HG03066 (cell line): ENCODE results near the gene DDX3X.

Source experiments
- ATAC-seq: cut with Tn5 transposase; IDR thresholded peaks from one replicate; pipeline ENCODE4 v1.9.1; 2021; ENCODE audit warnings: low read depth; ENCODE audit not compliant: unreplicated experiment

DDX3X gene

GRCh38 chrX:41326431-41326830 lies 7.5 kb upstream of the DDX3X start:
- ATAC-seq = no peak

- no peak for ATAC-seq
These were observed 6.6 kb upstream of the DDX3X start for GRCh38 chrX:41327341-41327740.

- no peak for ATAC-seq
These were observed 4.9 kb upstream of the DDX3X start for GRCh38 chrX:41329101-41329500.

GRCh38 chrX:41332005-41332404 lies 2.0 kb upstream of the DDX3X start:
- no peak for ATAC-seq

- peak; percentile 4 for ATAC-seq
These were observed 1.5 kb upstream of the DDX3X start for GRCh38 chrX:41332408-41333002.

GRCh38 chrX:41333003-41333743 lies 789 bp upstream of the DDX3X start:
- peak; percentile 42 for ATAC-seq

GRCh38 chrX:41334363-41335197 lies 618 bp downstream of the DDX3X start:
- peak; percentile 30 for ATAC-seq

GRCh38 chrX:41335198-41335957 lies 1.4 kb downstream of the DDX3X start:
- no peak for ATAC-seq

- ATAC-seq = no peak
These were observed 2.0 kb downstream of the DDX3X start for GRCh38 chrX:41335958-41336331.

- no peak for ATAC-seq
These were observed 2.5 kb downstream of the DDX3X start for GRCh38 chrX:41336447-41336846.

- ATAC-seq = no peak
These were observed 3.2 kb downstream of the DDX3X start for GRCh38 chrX:41337140-41337539.

GRCh38 chrX:41338436-41338835 lies 4.5 kb downstream of the DDX3X start:
- no peak for ATAC-seq

- no peak for ATAC-seq
These were observed 5.2 kb downstream of the DDX3X start for GRCh38 chrX:41339148-41339547.

GRCh38 chrX:41344053-41344452 lies 10.1 kb downstream of the DDX3X start:
- ATAC-seq = no peak

GRCh38 chrX:41347186-41347585 lies 13.2 kb downstream of the DDX3X start:
- no peak for ATAC-seq

- ATAC-seq = no peak
These were observed 14.6 kb downstream of the DDX3X start for GRCh38 chrX:41348551-41348950.

- ATAC-seq = no peak
These were observed 16.4 kb downstream of the DDX3X start for GRCh38 chrX:41350150-41350975.

- no peak for ATAC-seq
These were observed 17.1 kb downstream of the DDX3X start for GRCh38 chrX:41350976-41351569.

GRCh38 chrX:41351923-41352322 lies 18.0 kb downstream of the DDX3X start:
- ATAC-seq = no peak
